Measurements from ENCODE around the gene ATXN7.
A peak's percentile ranks its signal among the peaks of the same experiment; 100 is the strongest.

The ATXN7 gene

DNA sequence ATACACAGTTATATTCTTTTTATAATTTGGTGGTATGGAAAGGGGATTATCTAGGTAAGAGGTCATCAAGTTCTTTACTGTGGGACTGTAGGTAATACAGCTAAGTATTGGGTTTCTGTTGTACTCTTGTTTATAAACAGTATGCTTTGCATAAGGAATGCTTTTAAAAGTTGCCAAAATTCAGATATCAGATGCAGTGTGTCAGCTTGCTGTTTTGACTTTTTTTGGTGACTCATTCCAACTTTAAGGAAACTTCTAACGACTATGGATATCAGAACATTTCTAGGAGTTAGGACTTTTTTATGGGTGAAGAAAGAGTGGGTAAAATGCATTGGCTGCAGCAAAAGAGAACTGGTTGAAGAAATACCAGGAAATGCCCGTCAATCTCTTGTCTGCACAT lies 45.8 kb downstream of the ATXN7 start:
- DNase-seq, result no peak

DNA sequence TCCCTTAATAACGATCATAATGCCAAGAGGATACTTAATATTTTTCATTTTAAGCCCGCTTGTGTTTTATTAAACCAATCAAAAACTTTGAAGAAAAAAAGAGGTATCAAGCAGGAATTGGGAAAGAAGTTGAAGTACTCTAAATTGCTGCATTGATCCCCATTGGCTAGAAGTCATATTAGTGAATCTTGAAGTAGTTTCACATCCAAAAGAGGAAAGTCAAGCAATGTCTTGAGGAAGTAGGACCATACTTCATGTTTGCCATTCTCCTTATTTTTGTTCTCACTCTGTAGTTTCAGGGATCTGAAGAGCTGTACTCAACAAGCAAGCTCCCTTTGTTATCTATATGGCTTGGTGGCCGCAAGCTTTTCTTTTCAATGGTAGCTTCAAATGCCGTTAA lies 46.3 kb downstream of the ATXN7 start:
- no peak for DNase-seq

DNA sequence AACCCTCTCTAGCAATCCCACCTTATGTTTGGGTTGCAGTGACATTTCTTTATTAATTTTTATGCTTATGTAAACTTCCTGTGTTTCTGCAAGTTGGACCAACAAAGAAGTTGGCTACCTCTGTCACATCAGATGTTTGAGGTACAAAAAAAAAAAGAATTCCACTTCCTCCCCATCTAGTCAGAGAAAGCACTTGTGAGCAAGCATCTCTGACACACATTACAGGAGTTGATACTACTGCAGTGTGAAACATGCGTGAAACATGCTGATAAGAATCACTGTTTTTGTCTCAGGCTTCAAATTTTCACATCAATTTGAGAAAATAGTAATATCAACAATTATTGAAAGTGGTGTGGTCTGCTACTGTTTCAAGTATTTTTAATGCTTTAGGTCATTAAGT lies 47.2 kb downstream of the ATXN7 start:
- no peak for DNase-seq

DNA sequence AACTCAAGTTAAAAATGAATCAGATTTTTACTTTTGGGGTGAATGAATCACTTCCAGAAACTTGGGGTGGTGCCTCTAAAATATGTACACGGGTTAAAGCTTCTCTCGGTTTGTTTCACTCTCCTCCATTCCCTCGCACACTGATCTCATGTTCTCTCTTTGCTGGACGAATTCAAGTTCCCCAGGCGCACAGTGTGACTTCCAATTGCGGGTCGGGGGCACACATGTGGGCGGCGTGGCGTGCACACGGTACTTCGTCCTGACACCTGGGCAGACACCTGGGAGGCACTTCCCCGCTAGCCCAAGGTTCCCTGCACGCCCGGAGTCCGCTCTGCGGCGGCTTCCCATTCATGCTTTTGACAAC lies 47.8 kb downstream of the ATXN7 start:
- no peak for DNase-seq

DNA sequence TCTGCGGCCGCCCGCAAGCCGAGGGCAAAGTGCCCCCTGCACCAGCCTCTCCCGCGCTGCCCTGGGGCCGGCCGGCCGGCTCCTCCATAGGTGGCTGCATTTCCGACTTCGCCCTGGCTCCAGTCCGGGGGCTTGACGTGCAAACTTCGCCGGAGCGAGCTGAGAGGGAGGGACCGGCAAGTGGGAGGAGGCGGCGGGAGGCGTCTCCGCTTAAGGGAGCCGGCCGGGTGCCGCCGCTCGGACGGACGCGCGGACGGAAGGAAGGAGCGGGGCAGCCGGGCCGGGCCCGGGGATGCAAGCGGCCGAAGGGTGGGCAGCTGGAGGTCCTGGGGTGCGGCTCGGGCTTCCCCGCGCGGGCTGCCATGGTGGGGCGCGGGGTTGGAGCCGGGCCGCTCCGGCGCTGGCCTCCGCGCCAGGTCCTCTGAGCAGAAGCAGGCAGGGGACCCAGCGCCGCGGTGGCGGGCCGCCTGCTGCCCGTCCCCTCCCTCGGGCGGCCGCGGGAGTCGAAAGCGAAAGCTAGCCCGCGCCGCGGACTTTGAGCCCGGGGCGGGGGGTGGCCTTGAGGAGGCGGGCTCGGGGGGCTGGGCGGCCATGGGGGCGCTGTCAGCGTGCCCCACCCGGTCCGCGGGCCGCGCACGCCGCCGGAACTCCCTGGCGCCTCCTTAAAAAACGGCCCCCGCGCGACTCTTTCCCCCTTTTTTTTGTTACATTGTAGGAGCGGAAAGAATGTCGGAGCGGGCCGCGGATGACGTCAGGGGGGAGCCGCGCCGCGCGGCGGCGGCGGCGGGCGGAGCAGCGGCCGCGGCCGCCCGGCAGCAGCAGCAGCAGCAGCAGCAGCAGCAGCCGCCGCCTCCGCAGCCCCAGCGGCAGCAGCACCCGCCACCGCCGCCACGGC lies 48.5 kb downstream of the ATXN7 start, which contains the start of gene SCAANT1:
Gene SCAANT1 (minus strand): TSS at position 511 of the 895 bp plus-strand sequence.
- DNase-seq, result peak; percentile 83

DNA sequence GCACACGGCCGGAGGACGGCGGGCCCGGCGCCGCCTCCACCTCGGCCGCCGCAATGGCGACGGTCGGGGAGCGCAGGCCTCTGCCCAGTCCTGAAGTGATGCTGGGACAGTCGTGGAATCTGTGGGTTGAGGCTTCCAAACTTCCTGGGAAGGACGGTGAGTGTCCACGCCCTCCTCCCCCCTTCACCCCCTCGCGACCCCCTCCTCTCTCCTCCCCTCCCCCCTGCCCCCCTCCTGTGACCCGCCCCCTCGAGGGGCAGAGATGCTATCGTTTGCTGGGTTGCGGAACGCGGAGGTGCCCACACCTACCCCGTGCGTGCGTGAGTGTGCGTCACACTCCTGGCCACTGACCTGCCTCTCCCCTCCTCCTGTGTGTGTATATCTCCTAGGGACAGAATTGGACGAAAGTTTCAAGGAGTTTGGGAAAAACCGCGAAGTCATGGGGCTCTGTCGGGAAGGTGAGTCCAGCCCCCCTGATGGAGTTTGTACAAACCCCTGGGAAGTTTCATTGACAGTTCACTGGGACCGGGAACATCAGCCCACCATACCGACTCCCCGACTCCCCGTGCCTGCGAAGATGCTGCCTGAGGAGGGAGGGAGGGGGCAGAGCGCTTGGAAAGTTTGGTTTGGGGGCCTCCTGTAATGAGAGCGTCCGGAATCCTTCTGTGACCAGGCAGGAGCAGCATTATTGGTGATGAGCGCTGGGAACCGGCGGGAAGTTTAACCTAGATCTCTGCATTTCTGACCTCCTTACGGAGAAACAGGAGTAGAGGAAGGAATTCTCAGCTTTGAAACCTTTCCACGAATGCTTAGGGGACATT lies 49.3 kb downstream of the ATXN7 start:
- peak; percentile 71 for DNase-seq

DNA sequence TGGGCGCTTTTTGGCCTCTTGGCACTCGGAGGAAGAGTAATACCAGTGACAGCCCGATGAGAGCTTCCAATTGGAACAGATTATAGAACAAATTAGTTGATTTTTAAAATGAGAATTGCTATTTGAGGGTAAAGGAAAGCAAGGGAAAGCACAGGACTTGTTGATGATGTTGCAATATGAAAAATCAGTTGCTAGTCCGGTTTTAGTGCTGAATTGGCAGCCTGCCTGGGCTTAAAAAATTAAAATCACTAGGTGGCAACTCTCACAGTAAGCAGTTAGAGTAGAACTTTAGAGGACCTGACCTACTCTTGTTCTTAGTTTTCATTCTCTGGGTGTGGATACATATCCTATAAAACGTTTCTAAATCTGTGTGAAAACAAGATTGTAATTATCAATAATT lies 50.6 kb downstream of the ATXN7 start:
- DNase-seq, result no peak

DNA sequence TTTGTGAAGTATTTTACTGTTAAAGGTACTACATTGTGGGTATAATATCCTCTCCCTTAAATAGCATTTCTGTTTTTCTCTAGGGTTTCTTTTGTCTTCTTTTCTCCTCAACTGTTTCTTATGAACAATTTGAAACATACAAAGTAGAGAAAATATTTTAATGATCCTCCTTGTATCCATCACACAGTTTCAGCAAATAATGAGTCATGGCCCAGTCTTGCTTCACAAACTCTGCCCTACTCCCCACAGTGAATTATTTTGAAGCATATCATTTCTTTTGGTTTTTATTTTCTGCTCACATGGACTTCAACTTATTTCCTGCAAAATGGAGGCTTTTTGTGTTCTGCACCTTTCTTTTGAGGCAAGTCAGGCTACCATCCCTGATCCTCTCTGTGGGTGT lies 54.7 kb downstream of the ATXN7 start:
- DNase-seq, result no peak

DNA sequence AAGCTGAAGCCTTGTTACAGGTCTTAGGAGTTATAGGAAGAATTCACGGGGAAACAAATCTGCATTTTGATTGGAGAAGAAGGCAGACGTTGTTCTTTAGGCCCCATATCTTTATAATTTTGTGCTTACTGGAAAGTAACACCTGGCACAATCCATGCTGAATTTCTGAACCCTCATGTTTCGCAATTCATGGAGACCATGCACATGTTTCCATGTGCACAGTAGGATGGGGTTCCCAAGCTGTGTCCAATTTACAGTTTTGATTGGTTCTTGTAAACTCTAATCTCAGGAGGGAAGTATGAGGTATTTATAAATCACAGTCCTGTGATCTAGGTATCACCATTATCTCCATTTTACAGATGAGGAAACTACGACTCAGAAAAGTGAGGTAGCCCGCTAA lies 56.3 kb downstream of the ATXN7 start:
- DNase-seq, result no peak

DNA sequence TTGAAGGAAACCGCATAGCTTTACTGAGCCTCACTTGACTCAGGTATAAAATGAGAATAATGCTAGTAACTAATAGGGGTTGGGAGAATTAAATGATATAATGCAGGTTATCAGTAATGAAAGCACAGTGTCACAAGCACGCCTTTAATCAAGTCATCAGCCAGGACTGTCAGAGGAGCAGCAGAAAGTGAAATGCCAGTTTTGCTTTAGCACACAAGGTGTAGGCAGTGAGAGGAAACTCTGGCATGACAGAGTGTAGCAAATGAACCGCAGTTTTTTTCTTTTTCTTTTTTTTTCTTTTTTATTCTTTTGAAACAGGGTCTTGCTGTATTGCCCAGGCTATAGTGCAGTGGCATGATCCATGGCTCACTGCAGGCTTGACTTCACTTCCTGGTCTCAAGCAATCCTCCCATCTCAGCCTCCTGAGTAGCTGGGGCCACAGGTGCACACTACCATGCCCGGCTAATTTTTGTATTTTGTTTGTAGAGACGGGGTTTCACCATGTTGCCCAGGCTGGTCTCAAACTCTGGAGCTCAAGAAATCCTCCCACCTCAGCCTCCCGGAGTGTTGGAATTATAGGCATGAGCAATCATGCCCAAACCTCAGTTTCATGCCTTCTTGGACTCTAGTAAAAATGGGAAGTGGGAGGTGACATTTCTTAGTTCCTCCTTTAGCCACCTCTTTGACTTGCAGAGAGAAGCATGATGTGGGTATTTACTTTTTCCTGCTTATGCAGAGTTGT lies 58.2 kb downstream of the ATXN7 start:
- peak; percentile 15 for DNase-seq

DNA sequence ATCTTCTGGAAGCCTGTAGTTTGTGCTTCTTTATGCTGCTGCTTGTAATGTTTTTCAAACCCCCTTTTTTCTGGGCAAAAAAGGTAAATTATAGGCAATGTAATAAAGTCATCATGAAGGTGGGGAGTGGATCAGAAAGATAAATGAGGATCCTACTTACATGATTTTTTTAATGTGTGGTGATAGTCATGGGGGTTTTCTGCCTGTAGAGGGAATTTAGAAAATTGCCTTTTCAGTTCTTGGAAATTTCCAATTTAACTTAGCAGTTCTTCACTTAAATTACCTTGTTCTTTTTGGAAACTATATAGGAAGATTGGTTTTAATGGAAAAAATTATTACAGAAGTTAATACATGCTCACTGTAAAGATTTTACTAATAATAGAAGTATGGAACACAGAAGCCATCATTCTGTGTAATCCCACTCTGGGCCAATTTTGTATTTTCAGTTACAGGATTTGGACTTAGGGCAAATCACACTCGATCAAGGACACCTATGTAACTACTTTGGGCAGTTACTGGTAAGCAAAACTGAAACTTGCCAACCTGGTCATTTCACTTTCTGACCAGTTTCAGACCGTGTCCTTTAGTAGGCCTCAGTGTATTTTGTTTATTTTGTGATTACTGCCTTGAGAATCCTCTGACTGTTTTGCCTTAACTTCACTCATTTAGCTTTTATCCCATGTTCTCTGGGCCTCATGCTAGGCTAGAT lies 59.0 kb downstream of the ATXN7 start:
- DNase-seq, result no peak

DNA sequence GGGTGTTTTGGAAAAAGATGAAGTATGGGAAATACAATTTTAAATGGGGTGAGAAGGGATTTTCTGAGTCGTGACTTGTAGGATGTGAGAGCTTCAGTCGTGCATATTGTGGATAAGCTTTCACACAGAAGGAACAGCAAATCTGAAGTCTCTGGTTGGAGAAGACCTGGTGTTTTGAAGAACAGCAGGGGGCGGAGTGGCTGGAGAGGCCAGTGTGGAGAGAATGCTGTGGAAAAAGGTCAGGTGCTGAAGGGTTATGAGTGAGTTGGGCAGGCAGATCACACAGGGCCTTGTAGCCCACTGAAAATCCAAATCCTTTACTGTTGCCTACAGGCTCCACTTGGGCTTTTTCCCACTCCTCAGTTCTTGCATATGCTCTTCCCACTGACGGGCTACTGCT lies 62.6 kb downstream of the ATXN7 start:
- DNase-seq, result no peak

DNA sequence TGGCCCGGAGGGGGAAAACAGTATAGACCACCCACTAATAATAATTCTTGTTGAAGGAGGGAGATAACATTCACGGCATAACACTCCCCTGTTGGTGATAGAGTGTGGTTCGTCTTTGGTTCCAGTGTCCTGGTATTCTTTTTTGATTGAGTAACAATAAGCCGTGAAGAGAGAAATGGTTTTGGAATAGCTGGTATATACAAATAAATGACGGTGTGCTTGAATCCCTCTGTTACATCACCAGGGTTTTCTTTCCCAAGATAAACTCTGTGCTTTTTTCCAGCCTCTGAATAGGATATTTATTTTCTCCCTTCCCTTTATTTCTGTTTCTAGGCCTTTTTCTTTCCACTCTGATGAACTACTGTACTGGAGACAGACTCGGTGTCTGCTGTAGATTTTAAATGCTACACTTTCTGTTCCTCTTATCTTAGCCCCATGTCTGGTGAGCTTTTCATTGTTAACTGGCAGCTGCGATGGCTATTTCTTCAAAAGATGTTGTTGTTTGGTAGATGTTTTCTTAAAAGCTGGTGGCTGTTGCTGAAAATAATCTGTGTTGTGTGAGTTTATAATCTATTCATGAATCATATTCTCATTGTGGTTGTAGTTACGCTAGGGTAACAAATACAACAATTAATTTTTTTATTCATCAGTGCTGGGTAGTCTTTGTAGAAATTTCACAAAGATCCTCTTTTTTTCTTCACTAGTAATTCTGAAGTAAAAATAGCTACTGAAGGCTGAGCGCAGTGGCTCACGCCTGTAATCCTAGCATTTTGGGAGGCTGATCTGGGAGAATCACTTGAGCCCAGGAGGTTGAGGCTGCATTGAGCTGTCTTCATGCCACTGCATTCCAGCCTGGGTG lies 64.0 kb downstream of the ATXN7 start:
- no peak for DNase-seq

DNA sequence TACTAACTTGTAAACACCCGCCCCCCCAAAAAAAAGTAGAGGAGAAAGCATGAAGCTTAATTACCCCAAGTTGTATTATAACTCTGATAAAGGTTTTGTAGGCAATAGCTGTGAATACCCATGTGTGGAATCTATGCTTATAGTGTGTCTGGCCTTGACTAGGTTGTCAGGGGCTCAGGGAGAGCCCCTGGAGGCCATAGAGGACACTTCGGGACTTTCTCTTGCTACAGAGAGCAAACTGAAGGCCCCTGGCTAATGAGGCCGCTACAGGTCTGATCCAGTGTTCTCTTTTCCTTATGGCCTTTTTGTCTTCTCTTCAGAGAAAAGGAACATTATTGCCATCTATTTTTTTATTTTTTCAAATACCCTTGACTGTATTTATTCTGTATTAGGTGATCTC lies 67.6 kb downstream of the ATXN7 start:
- no peak for DNase-seq

DNA sequence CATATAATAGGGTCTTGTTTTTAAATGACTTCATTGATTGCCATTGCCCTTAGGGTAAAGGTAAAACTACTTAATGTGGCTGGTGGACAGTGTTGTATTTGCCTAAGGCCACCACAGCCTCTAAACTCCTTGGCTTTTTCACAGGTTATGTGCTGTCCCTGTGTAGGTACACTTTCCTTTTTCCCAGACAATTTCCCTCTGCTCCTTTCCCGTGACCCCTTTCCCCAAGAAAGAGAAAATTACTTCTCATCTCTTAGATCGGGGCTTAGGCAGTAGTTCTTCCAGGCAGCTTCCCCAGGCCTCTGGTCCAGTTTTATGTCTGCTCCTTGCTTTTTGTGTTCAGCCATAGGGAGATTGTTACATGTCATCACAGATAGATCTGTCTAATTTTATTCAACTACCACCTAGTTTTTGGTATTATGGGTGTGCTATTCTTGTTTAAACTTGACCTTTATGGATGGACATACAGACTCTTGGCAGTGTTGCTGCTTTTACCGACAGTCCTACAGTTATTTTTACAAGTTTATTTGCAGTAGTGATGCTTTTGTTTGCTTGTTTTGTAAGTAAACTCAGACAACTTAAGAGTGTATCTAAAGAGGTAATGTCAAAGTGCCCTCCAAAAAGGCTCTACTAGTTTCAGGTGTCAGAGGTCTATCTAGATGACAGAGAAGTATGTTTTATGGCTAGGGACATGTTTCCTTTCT lies 69.0 kb downstream of the ATXN7 start:
- no peak for DNase-seq

DNA sequence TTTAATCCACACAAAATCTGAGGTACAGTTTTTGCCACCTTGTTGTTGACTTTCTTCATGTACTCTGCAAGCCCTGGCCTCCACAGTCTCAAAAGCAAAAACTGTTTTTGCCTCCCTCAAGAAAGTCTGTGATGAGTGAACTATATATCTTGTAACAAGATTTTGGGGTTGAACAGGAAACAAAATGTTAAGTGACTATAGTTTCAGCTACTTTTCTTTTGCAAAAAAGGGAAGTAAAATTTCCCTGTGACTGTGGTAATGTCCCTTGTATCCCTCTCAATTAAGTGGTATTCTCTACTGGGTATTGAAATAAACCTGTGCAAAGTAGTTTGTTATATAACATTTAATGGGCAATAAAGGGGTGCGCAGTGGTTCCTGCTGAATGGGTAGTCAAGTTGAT lies 69.8 kb downstream of the ATXN7 start:
- no peak for DNase-seq

DNA sequence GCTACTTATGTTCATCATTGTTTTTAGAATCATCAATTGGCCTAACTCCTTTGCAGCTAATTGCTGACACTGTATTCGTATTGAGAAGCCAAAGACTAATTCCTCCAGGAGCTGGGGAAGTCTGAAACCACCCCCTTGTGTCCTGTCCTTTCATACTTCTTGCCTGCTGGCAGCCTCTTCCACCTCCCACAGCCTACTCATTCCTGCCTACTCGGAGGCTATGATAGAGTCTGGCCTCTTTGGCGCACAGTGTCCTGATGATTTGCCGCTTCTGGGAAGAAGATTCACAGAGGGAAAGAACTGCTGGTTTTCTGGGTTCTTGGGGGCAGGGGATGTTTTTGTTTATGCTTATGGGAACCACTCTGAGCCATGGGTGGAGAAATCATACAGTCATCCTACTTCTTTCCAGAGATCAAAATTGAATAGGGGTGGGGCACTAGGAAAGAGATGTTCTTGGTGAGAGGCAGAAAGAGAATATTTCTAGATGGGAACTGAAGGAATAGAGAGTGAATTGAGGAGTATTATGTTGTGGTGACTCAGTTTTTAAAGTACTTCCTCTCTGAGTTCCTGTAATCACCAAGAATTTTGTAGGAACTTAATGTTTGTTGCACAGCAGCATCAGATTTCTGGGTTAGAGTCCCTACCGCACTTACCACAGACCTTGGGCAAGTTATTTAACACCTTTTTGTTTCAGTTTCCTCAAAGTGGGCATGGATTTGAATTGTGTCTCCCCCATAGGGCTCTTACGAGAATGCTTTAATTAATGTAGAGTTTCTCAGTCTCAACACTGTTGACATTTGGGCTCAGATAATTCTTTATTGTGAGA lies 70.6 kb downstream of the ATXN7 start:
- DNase-seq, result peak; percentile 36

DNA sequence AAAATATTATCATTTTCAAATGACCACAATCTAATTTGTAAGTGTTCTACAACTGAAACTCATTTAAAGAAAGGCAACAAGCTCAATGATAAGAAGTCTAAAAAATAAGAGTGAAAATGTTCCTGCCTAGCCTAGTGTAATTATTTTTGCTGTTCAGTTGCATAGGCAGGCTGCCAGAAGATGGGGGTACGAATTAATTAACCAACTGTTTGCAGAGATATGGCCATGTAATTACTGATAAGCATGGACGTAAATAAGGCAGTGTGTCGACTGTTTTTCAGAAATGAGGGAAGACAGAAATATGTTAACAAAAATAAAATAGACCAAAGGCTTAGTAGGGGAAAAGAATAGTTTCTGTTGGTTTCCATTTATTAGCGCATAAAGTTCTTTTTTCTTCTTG lies 73.3 kb downstream of the ATXN7 start:
- no peak for DNase-seq

DNA sequence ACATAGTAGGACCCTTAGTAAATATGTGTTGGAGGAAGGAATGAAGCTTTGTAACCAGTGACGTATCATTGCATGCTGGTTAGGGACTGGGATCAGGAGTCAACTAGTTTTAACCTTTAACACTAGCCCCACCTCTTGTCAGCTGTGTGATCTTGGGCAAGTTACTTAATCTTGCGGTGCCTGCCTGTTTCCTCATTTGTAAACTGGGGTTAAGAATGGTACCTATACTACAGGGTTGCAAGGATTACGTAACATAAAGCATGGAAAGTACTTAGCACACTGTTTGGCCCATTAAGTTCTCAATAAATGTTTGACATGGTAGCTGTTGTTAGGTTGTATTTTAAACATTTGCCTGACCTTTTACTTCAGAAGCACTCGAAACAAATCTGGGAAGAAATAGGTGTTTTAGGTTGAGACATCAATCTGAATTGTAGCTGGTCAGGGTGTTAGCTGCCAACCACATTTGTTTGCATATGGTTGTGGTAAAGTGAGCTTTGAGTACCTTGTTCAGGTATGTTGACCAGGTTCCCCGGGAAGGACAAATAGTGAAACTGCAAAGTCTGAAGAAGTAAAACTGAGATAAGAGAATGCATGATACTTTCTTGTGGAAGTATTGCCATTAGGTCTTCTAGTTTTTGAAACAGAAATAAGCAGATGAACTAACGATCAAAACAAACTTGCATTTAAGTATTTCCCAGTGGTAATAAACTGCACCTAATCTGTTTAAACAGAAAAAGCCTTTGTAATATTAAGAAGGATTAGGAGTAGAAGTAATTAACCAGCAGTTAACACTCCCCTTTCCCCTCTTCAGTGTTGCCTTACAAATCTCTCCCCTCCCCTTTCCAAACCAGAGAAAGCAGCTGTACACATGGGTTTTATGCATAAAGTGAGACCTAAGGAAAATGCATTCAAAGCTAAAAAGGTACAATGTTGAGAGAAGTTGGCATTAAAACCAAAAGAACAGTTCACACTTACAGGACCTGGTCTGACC lies 74.3 kb downstream of the ATXN7 start:
- DNase-seq, result peak; percentile 61

All from CD4-positive, alpha-beta T cell treated with Interferon gamma for 1 hour (primary cell).